Fibroblast of mammary gland (primary cell): ENCODE measurements around the gene CCDC50.

ENCODE experiments used
- DNase-seq: peaks from one replicate; pipeline ENCODE4 v3.0.0-alpha.2; 2010; ENCODE audit warnings: low read depth
- H3K4me3 ChIP-seq: 2 replicates; pipeline ENCODE4 v1.5.1; 2011; ENCODE audit warnings: low read depth, mild to moderate bottlenecking, low read length, moderate library complexity; ENCODE audit not compliant: control insufficient read depth
- TF ChIP-seq, protein P1 (sequence below): conservative IDR thresholded peaks from 2 replicates; pipeline ENCODE4 v1.5.1; 2011; ENCODE audit warnings: low read depth, low read length, inconsistent platforms; ENCODE audit not compliant: control insufficient read depth, insufficient read depth

CCDC50 gene, protein sequence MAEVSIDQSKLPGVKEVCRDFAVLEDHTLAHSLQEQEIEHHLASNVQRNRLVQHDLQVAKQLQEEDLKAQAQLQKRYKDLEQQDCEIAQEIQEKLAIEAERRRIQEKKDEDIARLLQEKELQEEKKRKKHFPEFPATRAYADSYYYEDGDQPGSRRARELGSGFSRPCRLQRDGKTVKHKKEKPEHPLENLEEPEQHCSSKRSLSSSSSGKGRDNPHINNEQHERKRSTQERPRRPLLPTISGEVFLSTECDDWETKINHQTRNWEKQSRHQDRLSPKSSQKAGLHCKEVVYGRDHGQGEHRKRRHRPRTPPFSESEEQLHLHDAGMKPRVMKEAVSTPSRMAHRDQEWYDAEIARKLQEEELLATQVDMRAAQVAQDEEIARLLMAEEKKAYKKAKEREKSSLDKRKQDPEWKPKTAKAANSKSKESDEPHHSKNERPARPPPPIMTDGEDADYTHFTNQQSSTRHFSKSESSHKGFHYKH

DNA sequence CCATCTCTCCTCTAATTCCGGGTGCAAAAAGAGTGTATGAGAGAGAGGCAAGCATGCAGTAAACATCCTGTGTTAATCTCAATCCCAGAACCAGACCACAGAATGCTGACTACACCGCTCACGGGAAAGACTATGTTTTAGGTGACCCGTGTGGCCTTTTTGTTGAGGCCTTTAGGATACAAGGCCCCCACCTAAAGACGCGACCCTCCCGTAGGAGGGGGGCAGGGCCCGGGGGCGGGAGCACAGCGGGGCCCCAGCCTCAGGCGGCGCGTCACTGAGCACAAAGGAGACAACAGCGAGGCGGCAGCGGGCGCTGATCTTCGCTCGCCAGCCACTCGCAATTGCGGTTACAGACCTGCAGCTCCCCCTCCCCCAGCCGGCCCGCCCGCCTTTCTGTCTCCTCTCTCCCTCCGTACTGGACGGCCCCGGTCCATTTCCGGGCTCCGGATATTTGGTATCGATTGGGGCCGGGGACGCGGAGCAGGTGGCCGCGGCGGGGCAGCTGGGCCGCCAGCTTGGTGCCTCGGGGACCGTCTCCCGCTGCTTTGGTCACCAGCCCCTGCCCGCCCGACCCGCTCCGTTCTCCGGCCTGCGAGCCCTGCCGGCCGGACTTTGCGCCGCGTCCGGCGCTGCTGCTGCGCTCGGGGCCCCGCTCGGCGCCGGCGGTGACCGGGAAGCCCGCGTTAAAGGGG, at the start of gene CCDC50:
TSS of gene CCDC50 (plus strand) at position 433 of the 692 bp plus-strand sequence. CDS start 281 bp downstream, outside the sequence.
- H3K4me3 ChIP-seq, result peak within 1 kb of the TSS; percentile 79
- TF ChIP-seq, protein P1, sequence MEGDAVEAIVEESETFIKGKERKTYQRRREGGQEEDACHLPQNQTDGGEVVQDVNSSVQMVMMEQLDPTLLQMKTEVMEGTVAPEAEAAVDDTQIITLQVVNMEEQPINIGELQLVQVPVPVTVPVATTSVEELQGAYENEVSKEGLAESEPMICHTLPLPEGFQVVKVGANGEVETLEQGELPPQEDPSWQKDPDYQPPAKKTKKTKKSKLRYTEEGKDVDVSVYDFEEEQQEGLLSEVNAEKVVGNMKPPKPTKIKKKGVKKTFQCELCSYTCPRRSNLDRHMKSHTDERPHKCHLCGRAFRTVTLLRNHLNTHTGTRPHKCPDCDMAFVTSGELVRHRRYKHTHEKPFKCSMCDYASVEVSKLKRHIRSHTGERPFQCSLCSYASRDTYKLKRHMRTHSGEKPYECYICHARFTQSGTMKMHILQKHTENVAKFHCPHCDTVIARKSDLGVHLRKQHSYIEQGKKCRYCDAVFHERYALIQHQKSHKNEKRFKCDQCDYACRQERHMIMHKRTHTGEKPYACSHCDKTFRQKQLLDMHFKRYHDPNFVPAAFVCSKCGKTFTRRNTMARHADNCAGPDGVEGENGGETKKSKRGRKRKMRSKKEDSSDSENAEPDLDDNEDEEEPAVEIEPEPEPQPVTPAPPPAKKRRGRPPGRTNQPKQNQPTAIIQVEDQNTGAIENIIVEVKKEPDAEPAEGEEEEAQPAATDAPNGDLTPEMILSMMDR, result no peak
- DNase-seq, result peak; percentile 69

DNA sequence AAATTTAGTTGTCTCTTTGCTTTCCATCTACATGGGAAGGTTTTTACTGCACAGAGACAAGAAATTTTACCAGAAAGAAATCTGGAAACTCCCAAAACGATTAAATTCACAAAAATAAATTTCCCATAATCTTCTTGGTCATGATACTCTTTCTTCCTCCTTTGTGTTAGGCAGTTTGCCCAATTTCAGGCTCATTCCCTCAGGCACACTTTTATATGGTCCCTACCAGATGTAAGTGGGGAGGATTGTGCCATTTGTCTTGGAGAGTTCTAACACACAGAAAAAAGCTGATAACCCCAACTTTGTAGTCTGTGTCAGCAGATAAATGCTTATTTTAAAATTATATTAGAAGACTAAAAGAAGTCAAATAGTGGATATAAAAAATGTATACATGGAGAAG, 49.1 kb upstream of the CCDC50 start:
- no peak overlapping the region for H3K4me3 ChIP-seq
- no peak for DNase-seq
- TF ChIP-seq, protein P1, result no peak

DNA sequence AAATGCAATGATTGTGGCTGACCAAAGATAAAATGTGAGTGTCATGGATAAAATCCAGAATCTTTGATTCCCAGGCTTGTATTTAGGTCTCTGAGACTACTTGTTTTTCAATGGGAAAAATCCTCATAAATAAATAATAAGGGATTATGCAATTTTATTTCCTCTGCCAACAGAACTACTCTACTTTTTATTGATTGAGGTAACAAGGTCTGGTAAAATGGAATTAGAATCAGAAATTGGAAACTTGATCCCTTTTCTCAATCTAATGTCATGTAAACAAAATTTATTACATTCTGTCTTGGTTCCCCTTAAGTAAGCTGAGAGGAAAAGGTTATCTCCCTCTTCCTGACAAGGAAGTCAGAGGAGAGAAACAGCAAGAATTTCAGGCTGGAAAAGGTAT, 48.3 kb upstream of the CCDC50 start:
- H3K4me3 ChIP-seq, result no peak overlapping the region
- DNase-seq, result no peak
- TF ChIP-seq, protein P1, result no peak

DNA sequence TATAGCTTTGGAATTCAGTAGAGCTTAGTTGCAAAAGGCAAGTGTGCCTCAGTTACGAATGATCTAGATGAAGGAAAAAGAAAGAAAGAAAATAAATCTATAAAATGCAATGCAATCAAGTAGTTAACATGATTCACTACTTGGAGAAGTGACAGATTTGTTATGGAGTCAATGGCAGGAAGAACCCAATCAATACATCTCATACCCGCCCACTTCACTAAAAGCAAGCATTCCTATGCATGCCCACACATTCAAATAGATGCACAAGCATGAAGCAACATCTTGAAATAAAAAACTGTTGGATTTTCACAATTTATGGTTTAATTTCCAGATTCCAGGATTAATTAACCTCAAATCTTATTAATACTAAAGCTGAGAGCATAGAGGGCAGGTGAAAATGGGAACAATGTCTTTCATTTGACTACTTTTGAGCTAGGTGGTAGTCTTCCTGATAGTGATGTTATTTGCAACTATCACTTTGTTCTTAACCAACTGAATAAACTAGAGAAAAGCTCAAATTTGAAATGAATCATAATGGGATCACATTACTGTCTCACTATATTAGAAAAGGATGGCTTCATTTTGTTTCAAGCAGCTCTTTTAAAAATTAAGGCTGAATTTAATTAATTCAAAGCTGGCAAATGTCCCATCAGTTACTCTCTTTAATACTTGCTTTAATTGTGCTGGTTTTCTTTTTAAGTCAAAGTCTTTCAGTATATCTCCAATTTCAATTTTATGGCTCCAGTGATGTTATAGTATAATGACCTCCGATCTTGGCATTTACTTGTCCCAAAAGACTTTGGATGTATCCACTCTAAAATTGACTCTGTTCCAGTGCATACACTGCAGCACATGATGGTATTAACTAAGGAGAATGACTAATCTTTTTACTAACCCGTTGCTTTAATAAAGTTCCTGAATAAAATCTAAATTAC, 46.7 kb upstream of the CCDC50 start:
- no peak overlapping the region for H3K4me3 ChIP-seq
- TF ChIP-seq, protein P1, result no peak
- DNase-seq, result peak; percentile 69

DNA sequence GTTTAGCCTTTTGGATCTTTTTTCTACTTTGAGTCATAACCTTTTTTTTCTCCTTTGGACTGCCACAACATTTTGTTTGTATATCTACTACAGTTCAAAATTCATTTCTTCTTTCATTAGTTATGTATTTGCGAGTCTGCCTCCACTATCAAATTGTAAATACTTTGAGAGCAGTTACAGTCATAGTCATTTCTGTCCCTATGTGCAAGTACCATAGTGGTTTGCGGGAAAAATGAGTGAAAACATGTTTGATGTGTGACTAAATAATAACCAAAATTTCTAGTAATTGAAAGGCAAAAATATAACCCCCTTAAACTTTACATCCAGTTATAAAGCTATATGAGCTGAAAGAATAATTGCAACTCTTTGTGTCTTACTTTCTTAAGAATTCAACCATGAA, 45.8 kb upstream of the CCDC50 start:
- DNase-seq, result no peak
- no peak overlapping the region for H3K4me3 ChIP-seq
- TF ChIP-seq, protein P1, result no peak
